HCT116 (cell line): ENCODE data around the gene CAMK2D. TPM values are rescaled to one million over a fixed set of nuclear protein-coding genes. Genes with fewer than 3 reads are reported as not detected.

Experiments
- ATAC-seq: fragments of 200-7000 bp; cut with Tn5 transposase; 2 replicates; pipeline ENCODE4 v1.9.1; 2020; ENCODE audit warnings: mild to moderate bottlenecking, moderate library complexity
- BruUV-seq: library from RNA; stranded (reverse); fragments of 400-500 nt; replicated peaks from 2 replicates; lab custom pipeline; 2021; lab: Mats Ljungman, UMichigan
- CTCF ChIA-PET: fragments of 300-600 bp; sonication (Branson Sonifier 250); formaldehyde crosslinking; loops from one replicate; lab custom pipeline; 2021; ENCODE audit warnings: antibody characterized with exemption; lab: Charles Lee
- POLR2A ChIA-PET: fragments of 300-600, 350-600 bp; sonication (Branson Sonifier 250); formaldehyde crosslinking; loops from one replicate; lab custom pipeline; 2021; ENCODE audit warnings: antibody characterized with exemption; lab: Charles Lee
- RAD21 ChIA-PET, 2 experiments: fragments of 300-600 bp; sonication (Branson Sonifier 250); formaldehyde crosslinking; loops; one replicate each; lab custom pipeline; 2023; ENCODE audit warnings: low total read pairs in 2 of 2; ENCODE audit not compliant: uncharacterized antibody in 2 of 2, unreplicated experiment in 2 of 2, low non-redundant PET in 1 of 2; lab: Charles Lee
- DNase-seq: peaks from one replicate; pipeline ENCODE4 v3.0.0-alpha.2; 2010; ENCODE audit warnings: low read depth, low spot score
- H2AFZ ChIP-seq: fragments of 200-600 bp; shearing (Covaris generic), sonication (generic); 2 replicates; pipeline ENCODE4 v1.6.1; 2017; ENCODE audit warnings: low read depth, mixed run types, mixed read lengths, antibody characterized with exemption, low read length; ENCODE audit not compliant: poor library complexity, severe bottlenecking
- H3K27ac ChIP-seq: 2 replicates; pipeline ENCODE4 v1.5.1; 2012; ENCODE audit warnings: low read depth, low read length
- H3K27me3 ChIP-seq: fragments of 200-600 bp; sonication (generic); 2 replicates; pipeline ENCODE4 v1.6.1; 2016; ENCODE audit warnings: mixed run types, low read length, mixed read lengths; ENCODE audit not compliant: insufficient read depth
- H3K36me3 ChIP-seq, 2 experiments: fragments of 200-500 bp in 1 of 2; fragments of 200-600 bp in 1 of 2; sonication (Bioruptor generic) in 1 of 2; sonication (generic) in 1 of 2; 2 replicates each; pipeline versions ENCODE4 v1.5.1 to v1.6.1; 2014 to 2016; ENCODE audit warnings: low read length in 2 of 2, inconsistent platforms in 1 of 2, mixed read lengths in 1 of 2, mixed run types in 1 of 2; ENCODE audit not compliant: insufficient read depth in 2 of 2, control insufficient read depth in 1 of 2
- H3K4me1 ChIP-seq, 2 experiments: fragments of 200-600 bp in 1 of 2; sonication (generic) in 1 of 2; 2 replicates each; pipeline versions ENCODE4 v1.5.1 to v1.6.1; 2012 to 2017; ENCODE audit warnings: low read length in 2 of 2, inconsistent platforms in 1 of 2, mild to moderate bottlenecking in 1 of 2, mixed read lengths in 1 of 2, mixed run types in 1 of 2, moderate library complexity in 1 of 2; ENCODE audit not compliant: insufficient read depth in 2 of 2, control insufficient read depth in 1 of 2
- H3K4me2 ChIP-seq: fragments of 200-600 bp; sonication (generic); 2 replicates; pipeline ENCODE4 v1.6.1; 2017; ENCODE audit warnings: mixed run types, low read length, mixed read lengths
- H3K4me3 ChIP-seq, 2 experiments: fragments of 200-600 bp in 1 of 2; sonication (generic) in 1 of 2; replicated peaks in 1 of 2; 2 replicates each; pipeline ENCODE4 v1.5.1; 2011 to 2016; ENCODE audit warnings: low read length in 2 of 2, control low read depth in 1 of 2, low read depth in 1 of 2, mild to moderate bottlenecking in 1 of 2, mixed read lengths in 1 of 2, mixed run types in 1 of 2
- H3K79me2 ChIP-seq: fragments of 200-600 bp; sonication (generic); 2 replicates; pipeline ENCODE4 v1.6.1; 2017; ENCODE audit warnings: mild to moderate bottlenecking, mixed run types, low read length, moderate library complexity, mixed read lengths; ENCODE audit not compliant: insufficient read depth
- H3K9ac ChIP-seq: fragments of 200-600 bp; sonication (generic); 2 replicates; pipeline ENCODE4 v1.6.1; 2016; ENCODE audit warnings: low read length, mixed read lengths
- H3K9me2 ChIP-seq: fragments of 200-600 bp; sonication (generic), shearing (Covaris generic); 2 replicates; pipeline ENCODE4 v1.6.1; 2017; ENCODE audit warnings: mixed run types, mild to moderate bottlenecking, moderate library complexity; ENCODE audit not compliant: insufficient read depth
- H3K9me3 ChIP-seq, 2 experiments: fragments of 200-500 bp in 1 of 2; fragments of 200-600 bp in 1 of 2; sonication (Bioruptor generic) in 1 of 2; sonication (generic) in 1 of 2; 2 replicates each; pipeline ENCODE4 v1.6.1; 2014 to 2017; ENCODE audit warnings: low read length in 2 of 2, mixed read lengths in 2 of 2, inconsistent platforms in 1 of 2, low read depth in 1 of 2, mild to moderate bottlenecking in 1 of 2, mixed run types in 1 of 2, moderate library complexity in 1 of 2; ENCODE audit not compliant: control insufficient read depth in 1 of 2, insufficient read depth in 1 of 2
- H4K20me1 ChIP-seq: fragments of 200-600 bp; sonication (generic), shearing (Covaris generic); 2 replicates; pipeline ENCODE4 v1.6.1; 2017; ENCODE audit warnings: mixed run types, mild to moderate bottlenecking, moderate library complexity; ENCODE audit not compliant: insufficient read depth
- CEBPB ChIP-seq: IDR thresholded peaks from 2 replicates; pipeline ENCODE4 v1.6.1; 2012; ENCODE audit warnings: low read depth
- CTCF ChIP-seq, 3 experiments: fragments of 200-600 bp in 1 of 3; sonication (generic) in 1 of 3; IDR thresholded peaks in 2 of 3; conservative IDR thresholded peaks in 1 of 3; 2 replicates each; pipeline ENCODE4 v1.5.1; 2012 to 2017; ENCODE audit warnings: low read depth in 2 of 3, low read length in 2 of 3, antibody characterized with exemption in 1 of 3, borderline replicate concordance in 1 of 3, control low read depth in 1 of 3, mild to moderate bottlenecking in 1 of 3, mixed read lengths in 1 of 3, mixed run types in 1 of 3, moderate library complexity in 1 of 3; ENCODE audit not compliant: insufficient read depth in 1 of 3
- EGR1 ChIP-seq: IDR thresholded peaks from 2 replicates; pipeline ENCODE4 v1.6.1; 2012; ENCODE audit warnings: low read depth
- ELF1 ChIP-seq: IDR thresholded peaks from 2 replicates; pipeline ENCODE4 v1.6.1; 2012; ENCODE audit warnings: low read depth, borderline replicate concordance
- EZH2 ChIP-seq: fragments of 200-600 bp; sonication (generic); IDR thresholded peaks from 2 replicates; pipeline ENCODE4 v1.6.1; 2017; ENCODE audit warnings: antibody characterized with exemption, mixed run types
- EZH2phosphoT487 ChIP-seq: fragments of 200-600 bp; IDR thresholded peaks from 2 replicates; pipeline ENCODE4 v1.6.1; 2018; ENCODE audit warnings: antibody characterized with exemption, borderline replicate concordance
- JUND ChIP-seq: IDR thresholded peaks from 2 replicates; pipeline ENCODE4 v1.6.1; 2012
- POLR2A ChIP-seq: IDR thresholded peaks from 2 replicates; pipeline ENCODE4 v1.7.0; 2011; ENCODE audit warnings: borderline replicate concordance; ENCODE audit not compliant: insufficient read depth, insufficient read length; ENCODE audit errors: extremely low read depth
- REST ChIP-seq: IDR thresholded peaks from 2 replicates; pipeline ENCODE4 v1.6.1; 2012; ENCODE audit warnings: low read depth
- YY1 ChIP-seq: IDR thresholded peaks from 2 replicates; pipeline ENCODE4 v1.6.1; 2011; ENCODE audit warnings: low read length, low read depth, moderate library complexity, mild to moderate bottlenecking; ENCODE audit not compliant: insufficient replicate concordance; ENCODE audit errors: extremely low read depth
- intact Hi-C: fragments of 100-400 bp; cut with micrococcal nuclease; formaldehyde crosslinking; loops from 2 replicates; pipeline ENCODE4 v1.10.0; 2022
- total RNA-seq: library from RNA; stranded (reverse); gene quantifications from one replicate; pipeline ENCODE4 v1.2.1, GENCODE V29; 2021; ENCODE audit not compliant: unreplicated experiment

CAMK2D gene
- total RNA-seq, 1 experiment from 2014 or later, result 67.0 TPM

- ATAC-seq, result no peak
- DNase-seq, result no peak
- H3K9ac ChIP-seq, result no peak overlapping the region
- TF ChIP-seq EZH2, result no peak
- TF ChIP-seq EZH2phosphoT487, result no peak
- no peak for TF ChIP-seq ELF1
- no peak for TF ChIP-seq POLR2A
- TF ChIP-seq JUND, result no peak
- TF ChIP-seq REST, result no peak
- TF ChIP-seq CTCF (IDR thresholded peaks at IDR 0.05 in 2 of 3, conservative IDR thresholded peaks at IDR 0.05 in 1 of 3; ENCODE audit: borderline replicate concordance in 1 of 3, insufficient read depth in 1 of 3, low read depth in 2 of 3, low read length in 2 of 3), result no peak
- no peak for TF ChIP-seq YY1
- TF ChIP-seq EGR1, result no peak
- TF ChIP-seq CEBPB, result no peak
- no peaks in the 10 kb centered on the region for H3K36me3 ChIP-seq
- H3K9me2 ChIP-seq, result no peaks in the 10 kb centered on the region
- intact Hi-C loops, result no loop called here
- ChIA-PET POLR2A (no interaction called here), CTCF (no interaction called here), RAD21 (no interaction called here)
- no peaks in the 10 kb centered on the region for H3K4me1 ChIP-seq
- H3K27ac ChIP-seq, result no peak overlapping the region
- no peaks in the 10 kb centered on the region for H3K79me2 ChIP-seq
- H2AFZ ChIP-seq, result no peak overlapping the region
- no peaks in the 10 kb centered on the region for H4K20me1 ChIP-seq
- H3K4me2 ChIP-seq, result no peak overlapping the region
- BruUV-seq, result no TSS peak
- H3K27me3 ChIP-seq, result no peaks in the 10 kb centered on the region
- H3K9me3 ChIP-seq, result no peaks in the 10 kb centered on the region
- no peak overlapping the region for H3K4me3 ChIP-seq
These were observed 132.8 kb downstream of the CAMK2D start for GRCh38 chr4:113628711-113629110.
